Astrocyte of the spinal cord (primary cell): Measurements from ENCODE around the gene IL1RAPL2.

Experiments
- DNase-seq: peaks from one replicate; pipeline ENCODE4 v3.0.0; 2011; ENCODE audit warnings: low read depth, low spot score
- H3K4me3 ChIP-seq: 2 replicates; pipeline ENCODE4 v1.5.1; 2011; ENCODE audit warnings: low read depth, mild to moderate bottlenecking, low read length, moderate library complexity
- in situ Hi-C: cut with HindIII; loops from 2 replicates; pipeline ENCODE4 v1.10.0; 2017; ENCODE audit warnings: low sequenced_read_pairs
- TF ChIP-seq, protein P1 (sequence below): IDR thresholded peaks from 2 replicates; pipeline ENCODE4 v1.5.1; 2012; ENCODE audit warnings: low read depth, mild to moderate bottlenecking, low read length, inconsistent platforms

The IL1RAPL2 gene

GRCh38 chrX:105190252-105190853 lies 624.4 kb downstream of the IL1RAPL2 start:
- DNase-seq: peak; percentile 40
- in situ Hi-C loops: no loop called here
- no peak overlapping the region for H3K4me3 ChIP-seq
- TF ChIP-seq, protein P1, sequence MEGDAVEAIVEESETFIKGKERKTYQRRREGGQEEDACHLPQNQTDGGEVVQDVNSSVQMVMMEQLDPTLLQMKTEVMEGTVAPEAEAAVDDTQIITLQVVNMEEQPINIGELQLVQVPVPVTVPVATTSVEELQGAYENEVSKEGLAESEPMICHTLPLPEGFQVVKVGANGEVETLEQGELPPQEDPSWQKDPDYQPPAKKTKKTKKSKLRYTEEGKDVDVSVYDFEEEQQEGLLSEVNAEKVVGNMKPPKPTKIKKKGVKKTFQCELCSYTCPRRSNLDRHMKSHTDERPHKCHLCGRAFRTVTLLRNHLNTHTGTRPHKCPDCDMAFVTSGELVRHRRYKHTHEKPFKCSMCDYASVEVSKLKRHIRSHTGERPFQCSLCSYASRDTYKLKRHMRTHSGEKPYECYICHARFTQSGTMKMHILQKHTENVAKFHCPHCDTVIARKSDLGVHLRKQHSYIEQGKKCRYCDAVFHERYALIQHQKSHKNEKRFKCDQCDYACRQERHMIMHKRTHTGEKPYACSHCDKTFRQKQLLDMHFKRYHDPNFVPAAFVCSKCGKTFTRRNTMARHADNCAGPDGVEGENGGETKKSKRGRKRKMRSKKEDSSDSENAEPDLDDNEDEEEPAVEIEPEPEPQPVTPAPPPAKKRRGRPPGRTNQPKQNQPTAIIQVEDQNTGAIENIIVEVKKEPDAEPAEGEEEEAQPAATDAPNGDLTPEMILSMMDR: peak; percentile 78

DNA sequence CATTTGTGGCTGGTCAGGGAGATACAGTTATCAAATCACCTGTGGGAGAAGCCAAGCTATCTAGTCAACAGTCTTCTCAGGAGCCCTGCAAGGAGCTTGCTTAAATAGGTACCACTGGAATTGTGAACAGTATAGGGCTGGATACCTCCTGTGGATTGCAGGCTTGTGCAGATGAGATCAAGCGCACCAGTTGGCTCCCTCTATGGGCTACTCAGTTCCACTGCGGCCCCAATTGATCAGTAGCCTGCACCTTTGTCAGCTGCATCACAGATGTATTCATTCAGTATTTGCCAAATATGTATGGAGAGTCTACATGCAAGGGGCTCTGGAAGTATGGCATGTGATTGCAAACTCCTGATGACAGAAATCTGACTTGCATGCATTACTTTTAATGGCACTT lies 625.9 kb downstream of the IL1RAPL2 start:
- in situ Hi-C loops: no loop called here
- DNase-seq: peak; percentile 5
- TF ChIP-seq, protein P1: peak; percentile 67
- H3K4me3 ChIP-seq: no peak overlapping the region

GRCh38 chrX:105209406-105209805 lies 643.4 kb downstream of the IL1RAPL2 start:
- DNase-seq: no peak
- no peak overlapping the region for H3K4me3 ChIP-seq
- TF ChIP-seq, protein P1: no peak
- in situ Hi-C loops: no loop called here

DNA sequence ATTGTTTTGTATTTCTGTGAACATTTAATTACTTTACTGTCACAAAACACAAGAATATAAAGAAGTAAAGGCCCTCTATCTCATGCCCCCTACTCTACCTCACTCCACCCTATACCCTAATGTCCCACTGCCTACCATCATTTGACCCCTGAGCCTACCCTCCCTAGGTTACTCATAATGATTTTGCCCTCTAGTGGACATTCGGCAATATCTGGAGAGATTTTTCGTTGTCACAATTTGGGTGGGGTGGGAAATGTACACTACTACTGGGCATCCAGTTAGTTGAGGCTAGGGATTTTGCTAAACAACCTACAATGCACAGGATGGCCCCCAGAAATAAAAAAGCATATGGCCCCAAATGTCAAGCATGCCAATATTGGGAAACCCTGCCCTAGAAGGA lies 644.3 kb downstream of the IL1RAPL2 start:
- in situ Hi-C loops: no loop called here
- TF ChIP-seq, protein P1: no peak
- no peak overlapping the region for H3K4me3 ChIP-seq
- DNase-seq: no peak

DNA sequence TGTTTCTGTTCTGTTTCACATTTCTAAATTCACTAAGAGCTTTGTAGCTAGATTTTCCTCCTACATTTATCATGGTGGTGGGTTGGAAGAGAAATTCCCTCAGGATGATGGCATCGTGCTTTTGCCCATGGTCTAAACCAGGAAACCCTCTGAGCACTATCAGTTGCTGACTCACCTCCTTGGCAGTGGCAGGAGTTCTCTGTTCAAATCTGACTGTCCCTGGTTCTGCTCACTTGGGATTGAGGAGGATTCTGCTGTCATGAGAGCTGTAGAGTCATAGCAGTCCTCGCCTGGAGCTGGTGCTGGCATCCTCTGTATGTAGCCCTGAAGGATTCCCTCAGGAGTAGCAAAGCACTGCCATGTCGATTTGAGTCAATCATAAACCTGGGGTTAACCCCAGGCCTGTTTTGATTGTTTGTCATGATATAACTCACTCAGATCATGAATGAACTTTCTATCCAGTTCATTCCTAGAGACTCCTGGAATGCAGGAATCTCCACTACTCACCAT lies 645.1 kb downstream of the IL1RAPL2 start:
- in situ Hi-C loops: no loop called here
- H3K4me3 ChIP-seq: no peak overlapping the region
- TF ChIP-seq, protein P1: no peak
- DNase-seq: no peak

GRCh38 chrX:105219454-105220401 lies 653.7 kb downstream of the IL1RAPL2 start:
- TF ChIP-seq, protein P1: no peak
- no peak for DNase-seq
- in situ Hi-C loops: no loop called here
- H3K4me3 ChIP-seq: no peak overlapping the region
